ENCODE measurements around the gene LCA5L. TPM values are rescaled to one million over a fixed set of nuclear protein-coding genes. Genes with fewer than 3 reads are reported as not detected.
A peak's percentile ranks its signal among the peaks of the same experiment; 100 is the strongest.

LCA5L gene
- total and polyA plus RNA-seq, 3 donors from 2014 or later = 61.9 to 103 (median 88.0) TPM

DNA sequence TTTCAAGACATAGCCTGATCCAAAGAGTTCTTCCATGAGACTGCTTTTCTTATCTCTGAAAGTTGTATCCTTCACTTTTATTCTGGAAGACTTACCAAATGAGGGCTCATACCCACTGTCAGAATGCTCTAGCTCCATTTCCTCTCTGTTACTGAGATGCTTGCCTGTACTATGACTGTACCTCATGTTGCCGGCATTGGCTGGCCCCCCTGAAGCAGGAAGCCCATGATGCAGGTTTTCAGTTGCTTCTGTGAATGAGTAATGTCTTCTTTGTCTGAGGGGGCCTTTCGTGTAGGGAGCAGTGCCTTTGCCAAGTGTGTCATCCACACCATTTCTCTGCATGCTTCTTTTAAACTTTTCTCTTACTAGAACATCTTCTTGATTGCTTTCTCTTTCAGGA lies 39.5 kb downstream of the LCA5L start:
- intact Hi-C loops (cut with DNase I; ENCODE audit: low total_unique reads) = no loop called here
- Histone ChIP-seq H3K9me3 (no peaks in the 10 kb centered on the region), H3K36me3 (ENCODE audit: low read depth, missing control alignments) (no peaks in the 10 kb centered on the region), H3K4me3 (no peak overlapping the region), H3K27ac (no peak overlapping the region), H3K4me1 (no peaks in the 10 kb centered on the region), H3K27me3 (no peaks in the 10 kb centered on the region)
- TF ChIP-seq POLR2A (IDR thresholded peaks at IDR 0.05) (no peak), CTCF (IDR thresholded peaks at IDR 0.05) (no peak)
- DNase-seq = no peak
- WGBS, 2 donors = 90 to 97% methylated on average over 2 of the region's 2 CpGs

DNA sequence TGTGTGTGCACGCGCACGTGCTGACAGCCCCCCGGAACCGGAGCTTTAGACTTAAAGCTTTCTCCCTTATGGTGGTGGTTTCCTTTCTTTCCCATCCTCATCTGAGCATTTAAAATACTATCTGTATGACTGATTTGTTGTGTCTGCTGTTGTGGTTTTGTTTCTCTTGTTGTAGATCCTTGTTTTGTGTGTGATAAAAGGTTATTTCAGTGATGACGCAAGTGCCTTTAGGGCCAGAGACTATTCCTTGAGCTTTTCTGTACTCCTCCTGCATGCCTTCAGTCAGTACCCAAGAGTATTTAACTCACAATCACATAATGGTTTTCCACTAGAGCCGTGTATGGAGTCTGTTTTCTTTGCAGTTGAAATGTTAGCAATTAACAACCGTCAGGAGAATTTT lies 45.4 kb downstream of the LCA5L start:
- no peak for TF ChIP-seq POLR2A (IDR thresholded peaks at IDR 0.05)
- TF ChIP-seq CTCF (IDR thresholded peaks at IDR 0.05) = no peak
- Histone ChIP-seq H3K36me3 (ENCODE audit: low read depth, missing control alignments) (no peaks in the 10 kb centered on the region), H3K4me1 (no peaks in the 10 kb centered on the region), H3K27me3 (no peaks in the 10 kb centered on the region), H3K9me3 (no peaks in the 10 kb centered on the region), H3K4me3 (no peak overlapping the region), H3K27ac (no peak overlapping the region)
- intact Hi-C loops (cut with DNase I; ENCODE audit: low total_unique reads) = no loop called here
- no peak for DNase-seq
- 88 to 89% methylated on average over 8 of the region's 8 CpGs for WGBS, 2 donors

GRCh38 chr21:39397646-39398385 lies 47.8 kb downstream of the LCA5L start:
- Histone ChIP-seq H3K9me3 (no peaks in the 10 kb centered on the region), H3K4me3 (no peak overlapping the region), H3K27ac (no peak overlapping the region), H3K36me3 (ENCODE audit: low read depth, missing control alignments) (no peaks in the 10 kb centered on the region), H3K4me1 (no peaks in the 10 kb centered on the region), H3K27me3 (no peaks in the 10 kb centered on the region)
- 89 to 94% methylated on average over 11 of the region's 11 CpGs for WGBS, 2 donors
- intact Hi-C loops (cut with DNase I; ENCODE audit: low total_unique reads) = no loop called here
- DNase-seq = no peak
- no peak for TF ChIP-seq POLR2A (IDR thresholded peaks at IDR 0.05)
- TF ChIP-seq CTCF (IDR thresholded peaks at IDR 0.05) = no peak

GRCh38 chr21:39392981-39393380 lies 52.6 kb downstream of the LCA5L start:
- no peak for TF ChIP-seq CTCF (IDR thresholded peaks at IDR 0.05)
- no peak for TF ChIP-seq POLR2A (IDR thresholded peaks at IDR 0.05)
- peaks cover 5% of the 10 kb centered on the region for H3K36me3 ChIP-seq (ENCODE audit: low read depth, missing control alignments)
- no peaks in the 10 kb centered on the region for H3K4me1 ChIP-seq
- no peaks in the 10 kb centered on the region for H3K9me3 ChIP-seq
- no peaks in the 10 kb centered on the region for H3K27me3 ChIP-seq
- intact Hi-C loops (cut with DNase I; ENCODE audit: low total_unique reads) = no loop called here
- no peak overlapping the region for H3K27ac ChIP-seq
- no peak for DNase-seq
- H3K4me3 ChIP-seq = no peak overlapping the region
- WGBS, 2 donors = 93 to 94% methylated on average over 7 of the region's 7 CpGs

- Histone ChIP-seq H3K4me1 (peaks cover 9% of the 10 kb centered on the region), H3K27ac (no peak overlapping the region), H3K9me3 (no peaks in the 10 kb centered on the region), H3K4me3 (no peak overlapping the region), H3K36me3 (ENCODE audit: low read depth, missing control alignments) (peaks cover 5% of the 10 kb centered on the region), H3K27me3 (no peaks in the 10 kb centered on the region)
- WGBS, 2 donors = 62 to 68% methylated on average over 16 of the region's 16 CpGs
- DNase-seq = peak; percentile 39
- intact Hi-C loops (cut with DNase I; ENCODE audit: low total_unique reads) = no loop called here
- TF ChIP-seq POLR2A (IDR thresholded peaks at IDR 0.05) = no peak
- no peak for TF ChIP-seq CTCF (IDR thresholded peaks at IDR 0.05)
Observed at GRCh38 chr21:39390212-39390765, 55.3 kb downstream of the LCA5L start.

Measured in testis (tissue), 3 donors.